ENCODE results near the gene PRR29.
"Not testable (repeated sequence)": the region's sequence is repeated elsewhere in the genome, so short reads cannot be mapped to it uniquely, and the experiment has no call there.

Gene PRR29

GRCh38 chr17:63974594-63975192, 23.5 kb upstream of the PRR29 start:
- no peak for DNase-seq

GRCh38 chr17:63975541-63976092, 22.5 kb upstream of the PRR29 start:
- no peak for DNase-seq

GRCh38 chr17:63976702-63977101, 21.4 kb upstream of the PRR29 start:
- DNase-seq: no peak

DNA sequence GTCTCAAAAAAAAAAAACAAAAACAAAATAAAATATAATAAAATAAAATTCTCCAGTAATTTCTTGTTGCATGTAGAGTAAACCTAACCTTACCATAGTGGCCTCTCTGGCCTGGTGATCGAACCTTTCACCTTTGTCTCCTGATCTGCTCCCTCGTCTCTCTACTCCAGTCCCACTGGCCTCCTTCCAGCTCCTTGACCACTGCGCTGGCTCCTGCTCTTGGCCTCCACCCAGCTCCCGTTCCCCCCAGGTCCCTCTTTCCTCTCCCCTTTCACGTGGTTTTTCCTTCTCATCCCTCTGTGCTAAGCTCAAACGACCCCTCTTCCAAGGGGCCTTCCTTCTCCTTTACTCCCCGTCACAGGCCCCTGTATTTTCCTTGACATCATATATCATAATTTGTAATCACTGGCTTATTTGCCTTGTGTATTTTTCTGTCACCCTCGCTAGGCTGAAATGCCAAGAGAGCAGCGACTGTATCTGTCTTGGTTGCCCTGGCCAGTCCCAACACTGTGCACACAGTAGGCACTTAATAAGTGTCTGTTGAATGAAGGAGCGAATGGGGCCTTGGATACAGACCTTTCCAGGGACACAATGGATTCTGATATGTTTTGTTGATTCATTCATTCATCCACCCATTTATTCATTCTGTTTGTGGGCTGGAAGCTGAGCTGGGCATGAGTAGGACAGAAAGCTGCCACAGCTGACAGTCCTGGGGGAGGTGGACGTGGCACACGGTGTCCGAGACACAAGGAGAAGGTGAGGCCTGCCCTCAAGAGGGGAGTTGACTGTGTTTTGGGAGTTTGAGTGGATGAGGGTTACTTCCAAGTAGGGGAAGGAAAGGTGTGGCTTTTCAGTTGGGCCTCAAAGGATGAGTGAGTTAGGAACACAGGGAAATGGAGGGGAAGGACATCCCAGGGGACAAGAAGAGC, 19.6 kb upstream of the PRR29 start:
- no peak for DNase-seq

- DNase-seq: not testable (repeated sequence)
Measured at GRCh38 chr17:63982641-63983040, 15.5 kb upstream of the PRR29 start.

GRCh38 chr17:63983320-63983719, 14.8 kb upstream of the PRR29 start:
- DNase-seq: no peak

DNA sequence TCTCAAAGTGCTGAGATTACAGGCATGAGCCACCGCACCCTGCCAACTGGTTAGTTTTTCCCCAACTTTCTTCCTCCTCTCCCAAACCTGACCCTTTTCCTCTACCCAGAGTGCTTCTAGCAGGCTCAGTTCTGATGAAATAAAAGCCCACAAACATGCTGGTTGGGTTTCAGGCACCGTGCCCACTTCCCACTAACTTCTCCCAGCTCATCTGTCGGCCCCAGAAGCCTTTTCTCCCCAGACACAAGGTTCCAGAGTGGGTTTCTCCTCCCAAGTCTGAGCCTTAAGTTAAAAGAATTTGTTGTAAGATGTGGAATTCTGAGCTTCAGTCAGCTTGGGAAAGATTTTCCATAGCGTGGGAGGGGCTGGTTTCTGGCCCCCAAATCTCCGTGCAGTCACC, 13.9 kb upstream of the PRR29 start:
- no peak for DNase-seq

DNA sequence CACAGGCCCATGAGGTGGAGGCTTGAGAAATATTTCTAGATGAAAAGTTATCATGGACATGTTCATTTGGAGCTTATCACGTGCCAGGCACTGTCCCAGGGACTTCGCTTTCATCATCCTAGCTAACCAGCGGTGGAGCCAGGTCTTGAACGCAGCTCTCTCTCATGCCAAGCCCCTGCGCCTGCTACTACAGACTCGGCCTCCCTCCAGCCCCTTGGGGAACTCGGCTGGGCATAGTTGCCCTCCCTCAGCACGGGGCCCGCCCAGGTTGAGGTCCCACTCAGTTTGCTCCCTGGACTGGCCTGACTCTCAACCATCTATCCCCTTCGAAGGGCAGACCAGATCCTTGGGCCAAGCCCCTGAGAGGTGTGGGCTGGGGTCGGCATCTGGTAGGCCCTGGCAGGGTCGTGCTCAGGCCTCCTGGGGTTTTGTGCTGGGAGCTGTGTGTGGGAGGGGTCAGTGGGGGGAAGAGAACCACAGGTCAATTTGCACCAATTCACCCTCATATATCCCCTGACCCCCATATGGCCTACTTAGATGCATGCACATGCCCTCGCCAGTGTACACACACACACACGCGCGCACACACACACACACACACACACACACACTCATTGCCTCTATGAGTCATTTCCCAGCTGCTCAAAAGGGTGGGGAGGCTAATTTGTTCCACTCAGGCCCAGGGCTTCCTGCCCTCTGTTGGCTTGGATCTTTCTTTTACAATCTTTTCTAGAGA, 13.3 kb upstream of the PRR29 start:
- DNase-seq: peak in 2 of 6 experiments; percentile 14 to 22

DNA sequence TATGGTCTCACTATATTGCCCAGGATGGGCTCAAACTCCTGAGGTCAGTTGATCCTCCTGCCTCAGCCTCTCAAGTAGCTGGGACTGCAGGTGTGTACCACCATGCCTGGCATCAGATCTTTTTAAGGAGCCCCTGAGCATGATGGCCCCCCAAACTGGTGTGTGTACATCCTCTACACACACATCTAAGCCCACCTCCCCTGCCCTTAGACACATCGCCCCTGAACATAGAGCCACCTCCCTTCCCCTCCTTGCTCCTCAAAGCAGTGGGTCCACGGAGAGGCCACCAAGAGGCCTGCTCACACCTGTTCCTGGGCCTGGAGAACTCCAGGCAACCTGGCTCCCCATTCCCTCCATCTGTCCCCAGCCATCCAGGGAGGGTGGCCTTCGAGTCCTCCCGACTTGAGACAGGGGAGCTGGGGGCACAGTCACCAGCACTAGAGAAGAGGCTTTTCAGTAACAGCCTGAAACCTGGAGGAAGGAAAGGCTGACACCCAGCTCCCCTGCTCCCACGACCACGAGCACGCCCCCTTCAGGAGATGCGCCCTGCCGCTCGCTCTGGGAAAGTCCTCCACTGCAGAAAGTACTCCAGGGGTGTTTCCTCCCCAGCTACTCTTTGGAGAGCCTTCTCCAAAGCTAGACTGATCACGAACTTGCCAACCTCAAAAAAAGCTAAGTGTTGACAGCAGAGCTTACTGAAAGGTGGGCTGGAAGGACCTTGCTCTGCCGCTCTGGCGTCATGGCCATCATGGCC, 12.6 kb upstream of the PRR29 start:
- no peak for DNase-seq

DNA sequence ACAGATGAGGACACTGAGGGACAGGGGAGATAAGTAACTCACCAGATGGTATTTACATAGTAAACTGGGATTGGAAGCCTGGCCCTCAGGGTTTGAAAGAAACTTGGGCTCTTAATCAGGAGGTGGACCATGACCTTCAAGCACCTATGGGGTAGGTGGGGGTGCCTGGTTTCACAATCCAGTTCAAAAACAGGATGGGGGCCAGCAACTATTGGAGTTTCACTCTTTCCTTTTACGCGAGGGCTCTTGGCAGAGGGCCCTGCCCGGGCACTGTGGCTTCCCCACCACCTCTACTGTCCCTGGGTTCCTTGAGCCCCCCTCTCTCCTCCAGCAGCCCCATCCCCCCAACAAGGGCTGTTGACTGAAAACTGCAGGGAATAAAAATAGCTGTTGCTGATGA, 11.3 kb upstream of the PRR29 start:
- no peak for DNase-seq

DNA sequence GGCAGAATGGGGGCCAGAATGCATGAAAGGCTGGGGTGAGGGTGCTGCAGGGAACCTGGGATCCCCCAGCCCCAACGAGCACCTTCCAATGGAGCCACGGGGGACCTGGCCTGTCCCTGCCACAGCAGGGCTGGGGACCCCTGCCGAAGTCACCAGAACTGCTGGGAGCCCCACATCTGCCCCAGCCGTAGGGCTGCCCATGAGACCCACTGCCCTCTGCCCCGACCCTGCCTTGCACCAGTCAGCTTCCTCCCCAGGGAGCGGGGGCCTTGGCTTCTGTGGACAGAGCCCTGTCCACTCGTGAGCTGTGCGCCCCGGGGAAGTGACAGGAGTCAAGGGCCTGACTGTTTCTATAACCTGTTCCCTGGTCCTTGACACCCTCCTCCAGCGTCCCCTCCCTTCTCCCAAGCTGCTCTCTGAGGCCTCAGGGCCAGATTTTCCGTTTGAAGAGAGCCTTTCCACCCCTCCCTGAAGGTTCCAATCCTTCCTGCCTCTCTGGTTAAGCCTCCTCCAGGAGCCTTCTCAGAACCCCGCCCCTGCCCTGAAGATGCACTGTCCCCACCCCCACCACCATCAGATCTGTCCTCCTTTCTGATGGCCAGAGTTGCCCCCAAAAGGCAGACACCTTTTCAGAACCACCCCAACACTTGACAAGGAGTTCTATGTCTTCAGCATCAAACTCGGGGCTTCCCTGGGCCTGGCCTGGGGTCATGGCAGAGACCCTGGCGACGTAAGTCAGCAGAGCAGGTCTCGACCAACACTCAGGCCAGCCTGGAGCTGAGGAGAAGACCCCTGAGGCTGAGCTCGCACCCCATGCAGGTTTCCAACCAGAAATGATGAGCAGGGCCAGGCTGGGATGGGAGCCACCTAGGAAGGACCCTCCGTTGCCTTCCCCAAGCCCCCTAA, 10.7 kb upstream of the PRR29 start:
- DNase-seq: no peak

DNA sequence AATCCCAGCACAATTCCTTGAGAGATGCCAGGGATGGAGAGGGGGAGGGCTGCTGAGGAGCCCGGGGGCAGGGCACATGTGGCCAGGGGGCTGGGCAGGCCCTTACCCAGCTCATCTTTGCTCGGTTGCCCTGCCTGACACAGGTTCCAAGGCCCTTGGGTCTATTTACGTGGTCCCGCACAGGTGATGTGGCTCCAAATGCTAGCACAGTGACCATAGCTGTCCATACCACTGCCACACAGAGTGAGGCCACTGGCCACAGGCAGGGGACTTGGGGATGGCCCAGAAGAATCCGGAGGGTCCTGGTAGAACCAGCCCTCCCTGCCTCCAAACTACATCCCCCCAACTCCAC, 10.0 kb upstream of the PRR29 start:
- DNase-seq: no peak

GRCh38 chr17:63988741-63989621, 9.2 kb upstream of the PRR29 start:
- no peak for DNase-seq

- no peak for DNase-seq
Measured at GRCh38 chr17:63989622-63990345, 8.4 kb upstream of the PRR29 start.

DNA sequence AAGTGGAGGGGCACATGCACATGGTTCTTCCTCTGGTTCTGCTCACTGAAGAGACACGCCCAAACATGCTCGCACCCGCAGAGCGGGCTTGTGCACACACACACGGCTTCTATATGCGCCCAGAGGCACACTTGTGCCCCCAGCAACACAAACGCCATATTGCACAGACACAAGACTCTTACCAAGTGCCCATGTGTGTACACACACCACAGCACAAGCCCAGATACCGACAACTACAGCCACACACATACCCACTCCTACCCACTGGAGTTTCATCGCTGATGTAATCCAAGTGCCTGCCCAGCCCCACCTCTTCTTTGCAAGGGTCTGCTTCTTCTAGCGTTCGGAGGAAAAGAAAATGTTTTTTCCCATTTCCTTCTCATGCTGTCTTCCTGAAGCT, 6.5 kb upstream of the PRR29 start:
- DNase-seq: no peak

GRCh38 chr17:63993368-63993985, 4.7 kb upstream of the PRR29 start:
- peak in 2 of 6 experiments; percentile 20 to 32 for DNase-seq

DNA sequence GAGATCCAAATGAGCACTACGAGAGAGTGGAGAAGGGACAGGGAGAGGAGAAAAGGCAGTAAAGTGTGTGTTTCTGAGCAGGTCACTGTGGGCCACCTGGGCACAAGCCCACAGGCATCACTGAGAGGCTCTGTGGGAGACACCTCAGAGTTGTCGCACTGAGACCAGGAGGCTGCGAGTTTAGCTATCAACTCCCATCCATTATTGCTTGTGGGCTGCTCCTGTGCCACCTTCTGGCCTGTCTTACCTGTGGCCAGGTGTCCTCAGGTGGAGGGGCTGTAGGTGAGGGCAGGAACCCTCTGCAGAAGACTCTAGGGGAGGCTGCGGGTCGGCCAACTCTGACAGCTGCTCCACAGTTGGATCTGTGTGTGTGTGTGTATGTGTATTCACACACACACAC, 2.5 kb upstream of the PRR29 start:
- no peak for DNase-seq

DNA sequence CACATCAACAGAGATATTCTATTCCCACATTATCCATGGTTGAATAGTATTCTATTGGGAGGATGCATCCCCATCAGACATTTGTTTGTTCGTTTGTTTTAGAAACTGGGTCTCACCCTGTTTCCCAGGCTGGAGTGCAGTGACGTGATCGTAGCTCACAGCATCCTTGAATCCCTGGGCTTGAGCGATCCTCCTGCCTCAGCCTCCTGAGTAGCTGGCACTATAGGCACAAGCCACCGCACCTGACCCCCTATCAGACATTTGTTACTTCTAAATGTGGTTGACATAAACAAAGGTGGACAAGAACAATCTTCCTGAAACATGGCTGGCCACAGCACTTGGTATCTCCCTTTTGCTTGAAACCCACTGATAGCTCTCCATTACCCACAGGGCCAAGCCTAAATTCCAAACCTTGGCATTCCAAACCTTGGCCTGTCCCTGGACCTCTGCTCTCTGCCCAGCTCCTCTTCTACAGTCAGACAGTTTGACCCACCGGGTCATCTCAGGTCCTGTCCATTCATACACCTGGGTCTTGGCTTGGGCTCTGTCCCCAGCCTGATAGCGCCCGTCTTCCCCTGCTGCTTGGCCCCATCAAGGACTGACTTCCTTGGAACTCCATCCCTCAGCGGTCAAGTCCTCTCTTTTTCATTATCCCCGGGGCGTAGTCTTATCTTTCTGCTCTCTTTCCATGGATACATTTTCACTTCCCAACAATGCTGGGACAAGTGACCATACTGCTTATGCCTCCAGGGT, 1.5 kb upstream of the PRR29 start:
- no peak for DNase-seq
